Stimulated activated CD4-positive, alpha-beta T cell treated with anti-CD3 and anti-CD28 coated beads, TNF-alpha, amount 100 ng/mL, for 48 hours (primary cell): ENCODE measurements around the gene ZFP3.
"Not testable (repeated sequence)": the region's sequence is repeated elsewhere in the genome, so short reads cannot be mapped to it uniquely, and the experiment has no call there.

Experiments
- DNase-seq, 3 donors: peaks; one replicate each; pipeline ENCODE4 v3.0.0-alpha.2; 2020; ENCODE audit warnings: low read depth in 3 of 3

ZFP3 gene

DNA sequence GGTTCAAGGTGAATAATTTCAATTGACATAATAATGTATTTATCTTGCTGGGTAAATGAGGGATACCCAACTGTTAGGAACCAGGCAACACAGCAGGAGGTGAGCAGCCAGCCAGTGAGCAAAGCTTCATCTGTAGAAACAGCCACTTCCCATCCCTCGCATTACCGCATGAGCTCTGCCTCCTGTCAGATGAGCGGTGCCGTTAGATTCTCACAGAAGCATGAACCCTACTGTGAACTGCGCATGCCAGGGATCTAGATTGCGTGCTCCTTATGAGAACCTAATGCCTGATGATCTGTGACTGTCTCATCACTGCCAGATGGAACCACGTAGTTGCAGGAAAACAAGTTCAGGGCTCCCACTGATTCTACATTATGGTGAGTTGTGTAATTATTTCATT lies 46.6 kb downstream of the ZFP3 start:
- not testable (repeated sequence) for DNase-seq

DNA sequence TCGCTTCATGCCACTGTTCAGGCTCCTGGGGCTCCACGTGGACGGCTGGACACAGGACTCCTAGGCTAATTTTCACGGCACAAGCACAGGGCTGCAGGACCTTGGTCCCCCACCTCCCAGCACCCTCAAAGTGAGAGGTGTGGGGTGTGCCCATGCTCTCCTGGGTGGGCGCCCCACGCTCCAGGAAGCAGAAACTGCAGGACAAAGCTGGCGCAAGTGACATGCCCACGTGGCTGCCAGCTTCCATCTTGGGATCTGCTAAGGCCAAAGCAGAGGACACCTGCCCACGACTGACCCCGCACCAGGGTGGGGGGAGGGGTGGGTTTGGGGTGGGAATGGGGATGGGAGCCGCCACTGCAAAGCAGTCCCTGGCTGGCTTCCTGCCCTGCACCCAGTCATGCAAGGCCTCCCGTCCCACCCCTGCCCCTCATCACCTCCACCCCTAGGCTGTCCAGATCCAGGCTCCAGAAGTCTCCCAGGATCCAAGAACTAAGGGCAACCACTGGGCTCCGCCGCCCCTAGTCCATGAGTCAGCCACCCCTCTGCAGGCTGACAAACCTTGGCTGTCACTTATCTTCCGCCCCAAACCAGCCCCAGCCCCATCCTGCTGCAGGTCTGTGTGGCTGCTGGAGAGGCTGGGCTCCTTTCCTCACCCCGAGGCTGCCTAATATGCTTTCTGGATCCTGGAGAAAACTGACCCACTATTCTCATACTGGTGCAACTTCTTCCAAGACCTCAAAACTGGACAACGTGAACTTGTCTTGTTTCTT lies 48.6 kb downstream of the ZFP3 start:
- DNase-seq = no peak

DNA sequence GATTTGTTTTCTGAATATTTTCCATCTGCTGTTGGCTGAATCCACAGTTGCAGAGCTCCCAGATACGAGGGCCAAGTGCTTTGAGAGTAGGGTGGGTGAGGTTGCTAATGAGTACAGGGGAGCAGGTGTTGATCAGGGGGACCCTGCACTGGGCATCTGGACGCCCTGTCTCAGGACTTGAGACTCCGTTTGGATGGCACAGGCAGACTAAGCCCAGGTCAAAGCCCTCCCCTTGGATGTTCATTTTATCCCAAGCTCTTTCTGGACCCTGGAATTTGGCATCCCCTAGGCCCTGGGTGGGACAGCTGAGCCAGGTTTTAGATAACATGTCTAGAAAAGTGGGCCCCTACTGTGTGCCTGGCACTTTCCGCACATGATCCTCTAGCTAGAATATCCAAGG lies 49.6 kb downstream of the ZFP3 start:
- DNase-seq = no peak

DNA sequence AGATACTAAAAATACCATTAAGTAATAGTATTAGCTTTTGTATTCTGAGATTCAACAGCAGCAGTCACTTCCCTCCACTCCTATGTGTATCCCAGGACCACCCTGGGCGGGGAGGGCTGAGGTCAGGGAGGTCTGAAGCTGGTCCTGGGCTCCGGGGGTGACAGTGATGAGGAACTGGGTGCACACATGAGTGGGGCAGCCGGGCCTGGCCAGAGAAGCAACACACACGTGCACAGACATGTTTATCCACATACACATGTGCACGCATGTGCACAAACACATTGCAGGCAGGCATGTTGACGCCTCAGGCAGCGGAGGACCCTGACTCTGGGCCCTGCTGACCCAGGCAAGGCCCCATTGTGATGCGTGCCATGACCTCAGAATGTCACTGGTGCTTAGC lies 50.1 kb downstream of the ZFP3 start:
- DNase-seq = not testable (repeated sequence)

DNA sequence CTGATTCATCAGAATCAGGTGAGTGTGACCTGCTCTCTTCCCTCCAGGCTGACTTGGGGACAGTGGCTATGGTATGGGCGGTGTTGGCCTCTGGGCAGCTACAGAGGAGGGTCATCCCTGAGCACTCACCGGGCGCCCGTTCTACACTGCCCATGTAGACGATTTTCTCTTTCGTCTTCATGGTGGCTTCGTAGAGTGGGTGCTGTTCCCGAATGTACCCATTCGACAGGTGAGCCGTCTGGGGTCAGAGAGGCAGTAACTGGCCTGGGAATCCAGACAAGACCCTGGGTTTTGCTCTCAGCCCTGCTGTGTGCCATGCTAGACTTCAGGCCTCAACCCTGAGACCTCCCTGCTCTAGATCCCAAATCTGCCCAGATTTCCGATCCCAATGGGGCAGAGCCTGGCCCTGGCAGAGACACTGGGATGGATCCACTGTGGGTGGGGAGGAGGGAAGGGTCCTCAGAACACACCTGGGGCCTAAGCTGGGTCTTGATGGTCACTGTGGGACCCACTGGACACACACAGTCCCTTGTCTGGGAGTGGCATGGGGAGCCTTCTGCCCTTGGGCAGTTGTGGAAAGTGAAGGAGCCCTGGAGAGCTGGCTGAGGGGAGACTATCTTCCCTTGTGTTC lies 50.8 kb downstream of the ZFP3 start:
- no peak for DNase-seq

DNA sequence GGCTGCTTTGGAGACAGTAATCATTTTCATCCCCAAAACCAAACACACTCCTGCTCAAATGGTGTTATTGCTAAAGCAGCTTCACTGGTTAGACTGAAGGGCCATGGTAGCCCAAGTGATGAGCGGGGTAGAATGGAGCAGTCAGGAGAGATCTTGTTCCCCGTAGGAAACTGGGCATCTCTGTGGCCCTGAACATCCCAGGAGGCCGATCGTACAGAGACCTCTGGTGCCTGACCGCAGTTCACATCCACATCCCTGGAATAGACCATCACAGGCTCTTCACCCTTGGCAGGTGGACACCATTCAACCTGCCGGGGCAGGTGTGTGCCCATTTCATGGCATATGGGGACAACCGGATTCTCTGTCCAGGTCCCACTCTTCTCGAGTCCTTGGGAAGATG lies 51.5 kb downstream of the ZFP3 start:
- DNase-seq = not testable (repeated sequence)

DNA sequence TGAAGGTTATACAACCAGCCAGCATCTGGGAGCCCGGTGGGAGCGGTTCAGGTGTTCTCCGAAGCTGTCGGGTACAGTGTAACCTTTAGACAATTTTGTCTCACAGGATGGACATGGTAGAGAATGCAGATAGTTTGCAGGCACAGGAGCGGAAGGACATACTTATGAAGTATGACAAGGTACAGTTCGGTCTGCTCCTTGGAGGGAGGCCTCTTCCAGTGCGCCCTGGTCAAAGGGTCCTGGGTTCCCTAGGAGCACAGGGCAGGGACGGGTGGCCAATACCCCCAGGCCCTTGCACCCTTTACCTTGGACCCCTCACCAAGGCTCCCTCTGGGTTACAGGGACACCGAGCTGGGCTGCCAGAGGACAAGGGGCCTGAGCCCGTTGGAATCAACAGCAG lies 52.0 kb downstream of the ZFP3 start:
- DNase-seq = not testable (repeated sequence)

DNA sequence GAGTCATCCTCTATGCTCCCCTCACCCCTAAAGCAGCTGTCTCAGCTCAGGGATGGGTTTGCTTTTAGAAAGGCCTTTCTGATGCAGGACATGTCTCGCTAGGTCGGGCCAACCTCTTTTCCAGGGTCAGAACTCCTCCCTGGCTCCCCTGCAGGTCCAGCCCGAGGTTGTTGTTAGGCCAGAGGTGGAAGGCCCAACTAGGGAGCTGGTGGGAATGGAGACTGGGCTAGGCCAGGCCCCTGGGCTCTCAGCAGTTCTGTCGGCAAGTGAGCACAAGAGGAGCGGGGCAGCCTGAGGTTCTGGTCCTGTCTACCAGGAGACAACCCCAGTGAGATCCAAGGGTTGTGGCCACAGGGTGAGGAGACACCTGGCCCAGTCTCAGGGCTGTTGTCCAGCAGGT lies 52.4 kb downstream of the ZFP3 start:
- not testable (repeated sequence) for DNase-seq

DNA sequence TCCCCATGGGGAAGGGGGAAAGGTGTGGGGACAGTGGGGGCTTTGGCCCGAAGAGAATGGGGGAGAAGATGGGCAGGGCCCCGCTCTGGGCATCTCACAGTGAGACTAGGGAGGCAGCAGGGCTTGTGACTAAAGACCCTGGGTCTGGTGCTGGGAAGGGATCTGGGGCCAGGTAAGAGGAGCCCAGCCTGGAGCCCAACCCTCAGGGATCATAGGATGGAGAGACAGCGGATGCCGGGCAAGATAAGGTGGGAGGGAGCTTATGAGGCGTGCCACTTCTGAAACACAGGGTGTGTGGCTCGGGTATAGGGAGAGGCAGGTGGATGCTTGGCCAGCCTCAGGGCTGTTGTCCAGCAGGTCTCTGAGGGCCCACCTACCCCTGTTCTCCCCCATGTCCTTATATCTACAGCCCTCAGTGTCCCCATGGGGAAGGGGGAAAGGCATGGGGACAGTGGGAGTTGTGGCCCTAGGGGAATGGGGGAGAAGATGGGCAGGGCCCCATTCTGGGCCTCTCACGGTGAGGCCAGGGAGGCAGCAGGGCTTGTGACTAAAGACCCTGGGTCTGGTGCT lies 53.0 kb downstream of the ZFP3 start:
- DNase-seq = no peak

DNA sequence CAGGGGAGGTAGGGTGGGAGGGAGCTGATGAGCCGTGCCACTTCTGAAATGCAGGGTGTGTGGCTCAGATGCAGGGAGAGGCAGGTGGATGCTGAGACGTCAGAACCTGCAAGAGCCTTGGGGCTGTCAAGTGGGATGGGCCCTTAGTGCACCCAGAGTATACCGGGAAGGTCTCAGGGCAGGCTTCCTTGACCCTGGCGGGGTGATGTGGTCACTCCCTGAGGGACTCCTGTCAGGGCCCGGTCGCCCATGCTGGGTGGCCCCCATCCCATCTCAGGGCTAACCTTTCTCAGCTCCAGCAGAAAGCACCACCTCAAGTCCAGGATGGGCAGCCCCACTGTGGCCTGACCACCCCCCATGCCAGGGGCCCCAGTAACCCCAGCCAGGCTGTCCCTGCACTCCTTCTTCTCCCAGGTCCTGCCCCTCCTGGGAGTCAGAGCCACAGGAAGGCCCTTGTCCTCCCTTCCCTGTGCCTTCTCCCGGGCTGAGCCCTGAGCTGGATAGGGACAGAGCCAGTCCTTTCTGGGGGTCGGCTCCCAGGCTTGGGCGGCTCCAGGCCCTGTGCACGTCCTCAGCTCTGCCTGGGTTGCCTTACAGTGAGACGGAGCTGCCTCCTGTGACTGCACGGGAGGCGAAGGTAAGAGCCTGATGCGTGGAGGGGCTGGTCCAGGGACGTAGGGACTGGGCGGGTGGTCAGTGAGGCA lies 53.7 kb downstream of the ZFP3 start:
- not testable (repeated sequence) for DNase-seq

DNA sequence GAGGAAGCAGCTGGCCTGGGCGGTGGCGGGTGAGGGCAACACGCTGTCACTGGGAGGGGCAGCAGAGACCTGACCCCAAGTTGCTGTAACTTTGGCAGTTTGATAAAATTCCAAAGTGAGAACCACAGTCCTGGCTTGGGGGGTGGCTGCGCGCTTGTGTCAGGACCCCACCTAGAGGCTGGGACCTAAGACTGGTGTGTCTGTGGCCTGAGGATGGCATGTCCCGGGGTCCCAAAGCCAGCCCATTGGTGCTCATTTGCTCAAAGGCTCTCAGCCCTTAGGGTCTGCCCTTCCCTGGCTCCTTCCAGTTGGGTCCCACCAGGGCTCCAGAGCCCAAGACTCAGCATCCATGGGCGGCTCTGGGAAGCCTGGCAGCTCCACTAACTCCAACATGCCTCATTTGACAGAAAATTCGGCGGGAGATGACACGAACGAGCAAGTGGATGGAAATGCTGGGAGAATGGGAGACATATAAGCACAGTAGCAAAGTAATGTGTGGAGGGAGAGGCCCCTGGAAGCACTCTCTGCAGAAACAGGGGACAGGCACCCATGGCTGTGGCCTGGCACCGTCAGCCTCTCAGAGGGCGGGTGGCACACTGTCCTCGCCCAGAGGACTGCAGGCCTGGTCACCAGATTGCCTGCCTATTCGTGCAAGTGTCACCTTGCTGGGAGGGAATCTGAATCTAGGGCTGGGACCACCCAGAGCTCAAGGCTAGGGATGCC lies 54.4 kb downstream of the ZFP3 start:
- not testable (repeated sequence) for DNase-seq

DNA sequence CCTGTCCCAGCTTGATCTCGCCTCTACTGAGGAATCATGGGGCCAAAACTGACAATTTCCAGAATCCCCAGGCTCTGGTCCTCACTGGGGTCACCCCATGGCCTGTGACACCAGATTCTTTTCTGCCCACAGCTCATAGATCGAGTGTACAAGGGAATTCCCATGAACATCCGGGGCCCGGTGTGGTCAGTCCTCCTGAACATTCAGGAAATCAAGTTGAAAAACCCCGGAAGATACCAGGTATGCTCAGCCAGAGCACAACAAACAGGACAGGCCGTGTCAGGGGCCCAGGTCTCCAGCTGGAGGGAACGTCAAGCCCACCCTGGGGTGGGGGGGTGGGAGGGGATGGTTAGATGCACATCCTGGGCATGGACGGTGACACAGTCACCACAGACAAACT lies 55.0 kb downstream of the ZFP3 start:
- DNase-seq = no peak

DNA sequence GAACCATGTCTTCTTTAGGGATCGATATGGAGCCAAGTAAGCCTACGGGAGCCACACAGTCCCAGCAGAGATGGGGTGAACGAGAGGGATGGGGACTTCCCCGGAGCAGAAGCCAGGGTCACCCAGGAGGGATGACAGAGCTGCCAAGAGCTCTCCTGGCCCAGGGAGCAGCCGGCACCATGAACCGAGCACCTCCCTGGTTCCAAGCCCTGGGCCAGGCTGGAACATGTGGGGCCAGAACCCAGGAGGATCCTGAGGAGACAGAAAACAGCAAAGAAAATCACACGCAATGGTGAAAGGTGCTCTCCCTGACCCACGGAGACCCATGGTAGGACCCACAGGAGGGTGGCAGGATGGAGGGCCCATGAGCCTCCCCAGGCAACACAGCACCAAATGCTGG lies 55.7 kb downstream of the ZFP3 start:
- not testable (repeated sequence) for DNase-seq

DNA sequence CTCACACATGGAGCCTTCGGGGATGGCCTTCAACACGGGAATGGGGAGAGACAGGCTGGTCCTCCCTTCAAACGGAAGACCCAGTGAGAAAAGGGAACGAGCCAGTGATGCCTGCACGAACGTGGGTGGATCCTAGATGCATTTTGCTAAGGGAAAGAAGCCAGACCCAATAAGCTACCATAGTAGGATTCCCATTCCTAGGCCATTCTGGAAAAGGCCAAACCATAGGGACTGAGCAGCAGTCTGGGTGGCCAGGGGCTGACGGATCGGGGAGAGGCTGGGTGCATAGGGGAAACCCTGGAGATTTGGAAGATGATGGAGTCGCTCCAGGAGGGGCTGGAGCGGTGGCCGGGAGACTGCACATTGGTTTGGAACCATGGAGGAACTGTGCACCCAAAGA lies 56.3 kb downstream of the ZFP3 start:
- DNase-seq = not testable (repeated sequence)

DNA sequence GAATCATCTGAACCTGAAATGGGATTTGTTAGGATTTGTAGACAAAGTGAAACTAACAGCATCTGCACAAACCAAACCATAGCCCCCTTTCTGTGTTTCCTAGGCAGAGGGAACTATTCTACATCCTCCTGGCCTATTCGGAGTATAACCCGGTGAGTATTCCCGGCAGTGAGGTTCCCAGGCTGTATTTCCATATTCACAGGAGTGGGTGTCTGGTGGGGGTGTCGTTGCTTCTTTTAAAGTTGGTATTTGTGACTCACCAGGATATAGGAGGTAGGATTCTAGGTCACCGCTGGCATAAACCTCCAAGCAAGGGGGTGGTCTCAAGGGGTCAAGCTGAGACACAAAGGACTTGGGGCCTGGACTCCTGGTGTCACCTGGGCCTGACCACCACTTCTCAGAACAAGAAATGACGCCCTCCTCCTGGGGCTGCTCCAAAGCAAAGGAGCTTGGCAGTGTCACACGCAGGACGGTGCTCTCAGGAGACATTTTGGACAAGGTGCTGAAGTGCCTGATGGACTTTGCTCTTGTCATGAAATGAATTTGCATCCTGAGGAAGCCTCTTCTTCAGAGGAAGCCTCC lies 57.0 kb downstream of the ZFP3 start:
- not testable (repeated sequence) for DNase-seq

DNA sequence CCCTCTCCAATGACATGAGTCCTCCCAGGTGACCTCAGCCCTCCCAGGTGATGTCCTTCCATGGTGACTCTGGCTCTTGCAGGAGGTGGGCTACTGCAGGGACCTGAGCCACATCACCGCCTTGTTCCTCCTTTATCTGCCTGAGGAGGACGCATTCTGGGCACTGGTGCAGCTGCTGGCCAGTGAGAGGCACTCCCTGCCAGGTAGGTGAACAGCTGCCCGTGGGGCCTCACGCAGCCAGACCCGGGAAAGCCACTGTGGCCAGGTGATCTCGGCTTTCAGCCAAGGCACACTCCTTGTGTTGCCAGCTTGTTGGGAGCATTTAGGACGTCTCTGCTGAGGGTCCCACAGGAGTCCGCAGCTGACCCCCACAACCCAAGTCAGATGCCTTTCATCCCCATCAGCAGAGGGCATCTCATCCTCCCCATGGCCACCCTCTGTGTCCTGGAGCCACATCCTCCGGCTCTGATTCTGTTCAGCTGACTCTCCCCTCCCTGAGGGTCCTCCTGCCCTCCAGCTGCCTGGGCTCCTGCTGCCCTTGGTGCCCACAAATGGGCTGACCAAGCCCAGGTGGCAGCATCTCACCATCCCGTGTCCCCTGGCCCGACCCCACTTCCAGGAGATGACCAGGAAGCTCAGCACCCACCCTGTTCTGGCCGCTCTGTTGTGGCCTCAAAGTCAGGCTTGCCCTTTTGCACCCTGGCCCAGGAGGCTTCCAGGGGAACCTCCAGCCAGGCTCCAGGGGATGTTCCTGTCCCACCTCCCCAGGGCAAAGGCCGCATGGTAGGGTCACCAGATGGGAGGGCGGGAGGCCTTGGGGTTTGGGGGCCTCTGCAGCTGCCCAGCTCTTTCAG lies 57.7 kb downstream of the ZFP3 start:
- DNase-seq = no peak

DNA sequence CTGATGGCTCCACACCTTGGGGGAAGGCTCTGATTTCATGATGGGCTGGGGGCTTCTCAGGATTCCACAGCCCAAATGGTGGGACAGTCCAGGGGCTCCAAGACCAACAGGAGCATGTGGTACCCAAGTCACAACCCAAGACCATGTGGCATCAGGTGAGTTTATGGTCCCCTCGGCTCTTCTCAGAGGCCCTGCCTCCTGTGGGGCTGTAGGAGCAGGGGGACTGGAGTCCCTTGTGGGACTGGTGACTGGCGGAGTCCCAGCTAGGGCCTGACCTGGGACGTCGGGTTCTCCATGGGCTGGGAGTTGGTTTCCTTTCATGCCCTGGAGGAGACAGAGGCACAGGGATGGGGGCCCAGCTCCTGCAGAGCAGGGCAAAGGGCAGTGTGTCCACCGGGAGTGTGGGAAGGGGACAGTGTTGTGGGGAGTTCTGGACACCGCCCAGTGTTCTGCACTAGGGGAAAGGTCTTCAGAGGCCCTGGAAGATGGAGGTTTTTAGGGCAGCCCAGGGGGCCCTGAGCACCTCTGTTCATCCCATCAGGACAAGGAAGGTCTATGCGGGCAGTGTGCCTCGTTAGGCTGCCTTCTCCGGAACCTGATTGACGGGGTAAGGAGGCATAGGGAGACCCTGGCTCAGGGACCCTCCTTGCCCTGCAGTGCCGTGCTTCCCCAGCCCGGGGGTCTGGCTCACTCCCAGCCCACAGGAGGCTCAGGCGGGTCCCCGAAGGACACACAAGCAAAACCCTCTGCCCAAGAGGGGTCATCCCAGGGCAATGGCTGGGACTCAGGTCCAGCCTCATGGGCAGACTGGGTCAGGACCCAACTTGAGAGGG lies 58.5 kb downstream of the ZFP3 start:
- DNase-seq = not testable (repeated sequence)

DNA sequence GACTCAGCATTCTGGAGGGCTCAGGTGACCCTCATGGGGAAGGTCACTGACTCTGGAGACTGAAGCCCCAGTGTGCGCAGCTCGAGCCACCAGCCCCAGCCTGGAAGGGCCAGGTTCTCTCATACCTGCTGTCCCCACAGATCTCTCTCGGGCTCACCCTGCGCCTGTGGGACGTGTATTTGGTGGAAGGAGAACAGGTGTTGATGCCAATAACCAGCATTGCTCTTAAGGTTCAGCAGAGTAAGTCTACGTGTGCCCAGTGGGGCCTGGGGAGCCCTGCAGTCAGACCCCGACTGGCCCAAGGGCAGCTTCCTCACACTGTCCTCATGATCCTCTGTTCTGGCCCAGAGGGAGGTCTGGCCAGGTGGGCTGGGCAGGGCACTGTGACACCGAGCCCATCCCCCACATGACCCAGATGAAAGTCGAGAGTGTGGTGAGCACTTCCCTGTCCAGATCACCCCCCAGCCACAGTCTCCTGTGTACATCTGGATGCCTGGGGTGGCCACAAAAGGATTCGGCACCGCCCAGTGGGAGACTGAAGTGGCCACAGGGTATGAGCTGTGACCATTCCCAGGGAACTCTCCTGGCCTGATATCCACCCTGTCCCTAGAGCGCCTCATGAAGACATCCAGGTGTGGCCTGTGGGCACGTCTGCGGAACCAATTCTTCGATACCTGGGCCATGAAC lies 59.4 kb downstream of the ZFP3 start:
- DNase-seq = not testable (repeated sequence)

DNA sequence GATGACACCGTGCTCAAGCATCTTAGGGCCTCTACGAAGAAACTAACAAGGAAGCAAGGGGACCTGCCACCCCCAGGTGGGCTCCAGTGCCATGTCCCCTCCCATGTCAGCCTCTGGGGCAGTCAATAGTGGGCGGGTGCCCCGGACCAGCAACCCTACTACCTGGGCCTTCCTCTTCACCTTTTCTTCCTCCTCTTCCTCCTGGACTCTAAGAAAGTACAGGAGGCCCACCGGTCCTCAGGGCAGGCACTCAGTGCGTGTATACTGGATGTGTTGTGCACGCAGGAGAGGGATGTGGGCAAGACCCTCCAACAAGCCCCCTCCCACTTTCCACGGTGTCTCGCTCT lies 59.9 kb downstream of the ZFP3 start:
- not testable (repeated sequence) for DNase-seq
